ENCODE data around the gene RIC1.
"Not testable (repeated sequence)": the region's sequence is repeated elsewhere in the genome, so short reads cannot be mapped to it uniquely, and the experiment has no call there.

Gene RIC1, protein sequence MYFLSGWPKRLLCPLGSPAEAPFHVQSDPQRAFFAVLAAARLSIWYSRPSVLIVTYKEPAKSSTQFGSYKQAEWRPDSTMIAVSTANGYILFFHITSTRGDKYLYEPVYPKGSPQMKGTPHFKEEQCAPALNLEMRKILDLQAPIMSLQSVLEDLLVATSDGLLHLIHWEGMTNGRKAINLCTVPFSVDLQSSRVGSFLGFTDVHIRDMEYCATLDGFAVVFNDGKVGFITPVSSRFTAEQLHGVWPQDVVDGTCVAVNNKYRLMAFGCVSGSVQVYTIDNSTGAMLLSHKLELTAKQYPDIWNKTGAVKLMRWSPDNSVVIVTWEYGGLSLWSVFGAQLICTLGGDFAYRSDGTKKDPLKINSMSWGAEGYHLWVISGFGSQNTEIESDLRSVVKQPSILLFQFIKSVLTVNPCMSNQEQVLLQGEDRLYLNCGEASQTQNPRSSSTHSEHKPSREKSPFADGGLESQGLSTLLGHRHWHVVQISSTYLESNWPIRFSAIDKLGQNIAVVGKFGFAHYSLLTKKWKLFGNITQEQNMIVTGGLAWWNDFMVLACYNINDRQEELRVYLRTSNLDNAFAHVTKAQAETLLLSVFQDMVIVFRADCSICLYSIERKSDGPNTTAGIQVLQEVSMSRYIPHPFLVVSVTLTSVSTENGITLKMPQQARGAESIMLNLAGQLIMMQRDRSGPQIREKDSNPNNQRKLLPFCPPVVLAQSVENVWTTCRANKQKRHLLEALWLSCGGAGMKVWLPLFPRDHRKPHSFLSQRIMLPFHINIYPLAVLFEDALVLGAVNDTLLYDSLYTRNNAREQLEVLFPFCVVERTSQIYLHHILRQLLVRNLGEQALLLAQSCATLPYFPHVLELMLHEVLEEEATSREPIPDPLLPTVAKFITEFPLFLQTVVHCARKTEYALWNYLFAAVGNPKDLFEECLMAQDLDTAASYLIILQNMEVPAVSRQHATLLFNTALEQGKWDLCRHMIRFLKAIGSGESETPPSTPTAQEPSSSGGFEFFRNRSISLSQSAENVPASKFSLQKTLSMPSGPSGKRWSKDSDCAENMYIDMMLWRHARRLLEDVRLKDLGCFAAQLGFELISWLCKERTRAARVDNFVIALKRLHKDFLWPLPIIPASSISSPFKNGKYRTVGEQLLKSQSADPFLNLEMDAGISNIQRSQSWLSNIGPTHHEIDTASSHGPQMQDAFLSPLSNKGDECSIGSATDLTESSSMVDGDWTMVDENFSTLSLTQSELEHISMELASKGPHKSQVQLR (N-terminal part only)

DNA sequence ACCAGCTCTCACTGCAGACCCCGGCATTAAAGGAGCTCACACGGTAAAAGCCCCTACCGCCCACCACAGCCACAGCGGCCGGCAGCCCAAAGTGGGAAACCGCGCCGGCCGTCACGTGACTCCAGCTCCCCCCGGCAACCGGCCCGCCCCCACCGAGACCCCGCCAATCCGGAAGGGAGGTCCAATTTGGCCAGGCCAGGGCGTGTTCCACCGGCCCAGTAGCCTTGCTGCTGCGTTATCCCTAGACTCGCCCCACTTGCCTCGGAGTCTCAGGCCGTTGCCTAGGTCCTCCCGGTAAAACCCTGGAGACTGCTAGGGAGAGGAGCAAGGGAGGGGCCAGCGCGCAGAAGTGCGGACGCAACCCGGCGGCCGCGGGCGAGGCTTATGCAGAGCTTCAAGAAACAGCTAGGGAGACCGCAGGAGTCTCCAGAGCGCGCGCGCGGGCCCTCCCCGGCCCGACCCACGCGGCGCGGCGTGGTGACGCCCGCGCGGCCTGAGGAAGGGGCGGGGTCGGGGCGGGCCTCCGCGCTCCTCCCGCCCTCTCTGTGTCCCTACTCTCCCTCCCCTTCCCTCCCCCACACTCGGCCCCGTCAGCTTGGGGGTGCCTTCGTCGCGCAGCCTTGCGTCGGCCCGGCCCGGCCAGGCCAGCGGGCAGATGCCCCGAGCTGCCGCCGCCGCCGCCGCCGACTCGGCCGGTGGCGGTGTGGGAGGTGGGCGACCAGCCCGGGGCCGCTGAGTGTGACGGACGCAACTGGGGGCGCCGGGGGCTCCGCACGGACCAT is at the start of gene RIC1:
TSS of gene RIC1 (plus strand) at position 578 of the 782 bp plus-strand sequence. CDS start at position 781, 203 bp downstream.
- peak; percentile 92 for DNase-seq (ENCODE audit: low read depth)

DNA sequence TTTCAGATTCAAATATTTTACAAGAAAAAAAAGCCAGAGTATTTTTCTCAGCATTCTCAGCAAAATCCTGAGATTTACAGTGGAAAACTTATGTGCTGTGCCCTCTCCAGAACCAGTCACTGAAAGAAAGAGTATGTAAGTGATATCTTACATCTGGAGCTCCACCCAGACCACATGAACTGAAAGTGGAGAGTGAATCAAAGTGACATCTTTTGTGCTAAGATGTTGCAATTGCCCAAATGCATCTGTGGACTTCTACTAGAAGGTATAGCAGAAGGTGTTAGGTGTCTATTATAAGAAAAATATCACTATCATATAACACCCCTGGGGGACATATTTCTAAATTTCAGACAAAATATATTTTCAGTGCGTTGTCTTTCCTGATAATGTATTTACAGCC is 49.0 kb upstream of the RIC1 start:
- DNase-seq (ENCODE audit: low read depth): no peak

DNA sequence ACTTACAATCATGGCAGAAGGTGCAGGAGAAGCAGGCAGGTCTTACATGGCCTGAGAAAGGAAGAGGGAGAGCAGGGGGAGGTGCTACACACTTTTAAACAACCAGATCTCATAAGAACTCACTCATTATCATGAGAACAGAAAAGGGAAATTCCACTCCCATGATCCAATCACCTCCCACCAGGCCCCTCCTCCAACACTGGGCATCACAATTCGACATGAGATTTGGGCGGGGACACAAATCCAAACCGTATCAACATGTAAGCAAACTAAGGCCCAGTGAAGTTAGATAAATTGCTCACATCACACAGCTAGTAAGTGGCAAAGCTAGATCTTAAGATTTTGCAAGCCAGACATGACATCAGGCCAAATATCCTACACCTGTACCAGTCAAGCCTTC is 48.3 kb upstream of the RIC1 start:
- DNase-seq (ENCODE audit: low read depth): no peak

DNA sequence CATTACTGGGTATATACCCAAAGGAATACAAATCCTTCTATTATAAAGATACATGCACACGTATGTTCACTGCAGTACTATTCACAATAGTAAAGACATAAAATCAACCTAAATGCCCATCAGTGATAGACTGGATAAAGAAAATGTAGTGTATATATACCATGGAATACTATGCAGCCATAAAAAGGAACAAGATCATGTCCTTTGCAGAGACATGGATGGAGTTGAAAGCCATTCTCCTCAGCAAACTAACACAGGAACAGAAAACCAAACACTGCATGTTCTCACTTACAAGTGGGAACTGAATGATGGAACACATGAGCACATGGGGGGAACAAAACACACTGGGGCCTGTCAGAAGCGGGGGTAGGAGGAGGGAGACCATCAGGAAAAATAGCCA is 47.2 kb upstream of the RIC1 start:
- DNase-seq (ENCODE audit: low read depth): not testable (repeated sequence)

DNA sequence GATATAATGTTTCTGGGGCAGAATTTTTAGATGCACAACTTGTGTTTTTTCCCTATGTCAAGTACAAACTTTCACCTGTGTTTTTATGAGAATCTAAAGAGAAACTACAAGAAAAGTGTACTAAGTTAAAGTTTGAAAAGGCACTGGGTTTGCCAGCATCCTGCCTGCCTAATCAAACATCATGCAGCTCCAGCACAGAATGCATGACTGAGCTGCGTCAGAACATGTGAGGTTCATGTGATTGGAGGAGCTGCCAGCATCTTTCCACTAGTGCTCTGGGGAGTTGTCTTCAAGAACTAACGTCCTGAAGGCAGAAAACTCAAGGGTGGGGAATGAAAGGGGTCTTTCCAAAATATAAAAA is 46.1 kb upstream of the RIC1 start:
- DNase-seq (ENCODE audit: low read depth): peak; percentile 62

DNA sequence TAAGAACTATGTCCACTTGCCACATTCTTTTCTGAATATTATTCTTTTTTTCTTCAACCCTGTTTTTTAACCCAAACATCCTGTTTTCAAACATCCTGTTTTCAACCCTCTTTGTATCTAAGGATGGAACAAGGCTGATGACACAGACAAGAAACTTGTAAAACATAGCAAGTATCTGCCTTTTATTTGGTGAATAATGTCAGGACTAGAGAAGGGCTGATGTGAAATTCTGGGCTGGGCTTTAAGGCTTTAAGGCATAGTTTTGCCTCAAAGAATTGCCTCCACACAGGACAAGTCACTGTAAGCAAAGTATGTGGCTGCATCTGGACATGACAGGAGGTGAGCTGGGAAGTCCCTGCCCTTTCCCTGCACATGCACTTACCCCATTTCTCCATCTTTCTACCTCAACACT is 42.5 kb upstream of the RIC1 start:
- peak; percentile 77 for DNase-seq (ENCODE audit: low read depth)

DNA sequence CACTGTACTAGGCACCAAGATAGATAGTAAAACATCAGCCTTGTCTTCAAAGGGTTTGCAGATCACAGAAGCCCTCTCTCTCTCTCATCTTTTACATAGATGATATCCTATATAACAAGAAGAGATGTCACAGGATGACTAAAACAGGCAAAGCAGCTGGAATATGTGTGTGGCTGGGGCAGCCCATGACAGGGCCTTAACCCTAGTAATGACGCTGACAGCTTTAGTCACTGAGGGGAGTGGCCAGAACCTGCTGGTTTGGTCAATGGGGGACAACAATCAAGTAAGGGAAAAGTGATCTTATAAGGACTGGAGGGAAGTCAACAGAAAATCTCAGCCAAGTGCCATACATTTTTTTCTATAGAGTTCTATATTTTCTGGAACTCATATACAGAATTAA is 41.9 kb upstream of the RIC1 start:
- DNase-seq (ENCODE audit: low read depth): peak; percentile 89

DNA sequence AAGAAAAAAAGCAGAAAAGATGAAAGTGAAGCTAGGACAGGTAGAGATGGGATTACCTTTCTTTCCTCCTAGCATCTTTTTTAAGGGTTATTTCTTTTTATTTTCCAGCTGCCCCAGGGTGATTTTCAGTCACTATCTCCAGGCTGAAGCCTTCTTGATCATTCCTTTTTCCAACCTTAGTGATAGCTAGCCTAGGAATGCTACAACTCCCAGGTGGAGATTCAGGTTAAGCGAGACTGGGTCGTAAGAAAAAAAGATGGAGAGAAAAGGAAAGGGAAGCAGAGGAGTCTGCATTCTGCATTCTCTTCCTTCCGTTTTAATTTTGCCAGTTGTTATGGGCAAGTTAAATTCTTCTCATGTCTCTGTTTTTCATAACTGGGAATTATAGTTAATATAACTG is 36.7 kb upstream of the RIC1 start:
- no peak for DNase-seq (ENCODE audit: low read depth)

DNA sequence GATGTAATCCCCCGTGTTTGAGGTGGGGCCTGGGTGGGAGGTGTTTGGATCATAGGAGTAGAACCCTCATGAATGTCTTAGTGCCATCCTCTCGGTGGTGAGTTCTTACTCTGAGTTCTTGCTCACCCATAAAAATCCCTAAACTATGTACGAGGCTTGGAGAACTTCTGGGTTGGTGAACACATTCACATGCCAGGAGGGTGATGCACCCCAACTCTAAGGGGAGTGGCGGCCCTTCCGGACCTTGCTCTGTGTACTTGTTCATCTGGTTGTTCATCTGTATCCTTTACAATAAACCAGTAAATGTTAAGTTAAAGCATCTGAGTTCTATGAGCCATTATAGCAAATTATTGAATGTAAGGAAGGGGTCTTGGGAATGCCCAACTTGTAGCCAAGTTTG is 36.0 kb upstream of the RIC1 start:
- DNase-seq (ENCODE audit: low read depth): no peak

DNA sequence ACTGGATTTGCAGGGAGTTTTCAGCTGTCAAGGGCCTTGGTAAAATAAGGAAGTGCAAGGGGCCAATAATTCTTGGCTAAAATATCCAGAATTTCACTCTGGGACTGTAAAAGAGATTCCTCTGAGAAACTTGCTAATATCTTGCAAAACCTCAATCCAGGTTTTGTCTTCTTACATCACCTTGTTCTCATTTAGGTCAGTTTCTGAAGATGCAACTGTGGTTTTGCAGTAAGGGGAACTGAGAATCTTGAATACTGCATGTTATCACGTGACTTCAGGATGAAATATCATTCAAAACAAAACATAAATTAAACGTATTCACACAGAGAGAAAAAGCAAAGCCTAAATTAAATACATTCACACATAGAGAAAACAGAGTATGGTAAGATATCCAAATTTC is 35.0 kb upstream of the RIC1 start:
- DNase-seq (ENCODE audit: low read depth): no peak

DNA sequence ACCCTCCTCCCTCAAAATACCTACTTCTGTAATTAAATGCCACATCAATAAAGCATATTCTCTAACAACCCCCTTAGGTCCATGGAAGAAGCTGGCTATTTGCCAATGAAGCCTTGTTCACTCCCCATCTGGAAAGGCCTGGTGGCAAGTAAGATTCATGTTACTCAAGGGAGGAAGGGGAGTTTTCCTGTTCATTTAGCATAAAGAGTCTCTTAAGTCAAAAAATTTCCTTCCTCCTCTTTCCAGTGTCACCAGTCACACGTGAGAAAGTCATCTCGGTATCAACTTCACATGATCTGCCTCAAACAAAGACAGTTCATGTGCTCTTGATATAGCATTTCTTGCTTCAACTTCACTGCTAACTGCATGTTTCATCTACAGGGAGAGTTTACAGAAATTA is 32.7 kb upstream of the RIC1 start:
- DNase-seq (ENCODE audit: low read depth): no peak

DNA sequence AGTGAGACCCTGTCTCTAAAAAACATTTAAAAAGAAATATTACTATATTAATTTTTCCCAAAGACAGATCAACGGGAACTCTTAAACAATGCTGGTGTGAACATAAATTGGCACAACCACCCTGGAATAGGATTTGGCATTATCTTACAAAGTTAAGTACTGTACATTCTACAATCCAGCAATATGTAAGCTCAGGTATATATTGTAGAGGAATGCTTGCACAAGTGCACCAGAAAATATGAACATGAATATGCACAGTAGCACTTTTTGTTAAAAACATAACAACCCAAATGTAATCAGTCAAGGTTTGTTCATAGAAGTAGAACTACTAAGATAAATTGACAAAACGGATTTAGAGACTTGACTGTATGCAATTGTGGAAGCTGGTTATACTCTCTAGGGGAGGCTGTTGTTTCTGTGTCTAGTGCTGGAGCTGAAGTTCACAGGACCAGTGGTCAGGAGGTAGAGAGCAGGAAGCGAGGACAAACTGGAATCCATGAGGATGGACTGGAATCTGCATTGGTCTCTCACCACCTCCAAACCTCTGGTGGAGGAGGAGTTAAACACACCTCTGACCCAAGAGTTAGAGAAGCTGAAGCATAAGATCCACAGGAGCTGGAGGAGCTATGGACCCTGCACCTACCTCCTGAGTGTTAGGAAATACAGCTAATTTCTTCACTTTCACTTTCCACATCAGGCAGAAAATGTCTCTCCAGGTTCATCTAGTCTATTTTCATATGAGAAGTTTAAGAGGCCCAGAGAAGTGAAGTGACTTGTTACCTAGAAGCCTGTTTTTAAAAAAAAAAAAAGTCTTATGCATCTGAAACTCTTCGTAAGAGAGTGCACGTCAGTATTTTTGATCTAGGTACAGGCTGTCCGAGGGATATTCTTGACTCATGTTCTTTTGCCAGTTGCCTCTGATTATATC is 20.3 kb upstream of the RIC1 start:
- DNase-seq (ENCODE audit: low read depth): no peak

DNA sequence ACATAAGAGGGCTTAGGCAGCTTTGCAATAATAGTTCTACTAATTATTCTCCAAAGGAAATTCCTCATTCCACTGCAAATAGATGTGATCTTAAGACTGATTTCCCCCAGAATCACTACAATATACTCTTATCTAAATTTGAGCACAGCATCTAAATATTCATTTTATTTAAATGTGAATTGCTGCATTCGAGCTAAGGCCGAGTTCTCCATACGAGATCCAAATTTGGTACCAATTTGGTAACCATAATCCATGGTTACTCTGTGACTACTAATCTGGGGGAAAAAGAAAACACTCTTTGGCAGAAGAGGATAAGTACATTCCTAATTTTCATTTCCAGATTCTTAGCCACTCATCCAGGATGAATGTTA is 19.7 kb upstream of the RIC1 start:
- DNase-seq (ENCODE audit: low read depth): no peak

DNA sequence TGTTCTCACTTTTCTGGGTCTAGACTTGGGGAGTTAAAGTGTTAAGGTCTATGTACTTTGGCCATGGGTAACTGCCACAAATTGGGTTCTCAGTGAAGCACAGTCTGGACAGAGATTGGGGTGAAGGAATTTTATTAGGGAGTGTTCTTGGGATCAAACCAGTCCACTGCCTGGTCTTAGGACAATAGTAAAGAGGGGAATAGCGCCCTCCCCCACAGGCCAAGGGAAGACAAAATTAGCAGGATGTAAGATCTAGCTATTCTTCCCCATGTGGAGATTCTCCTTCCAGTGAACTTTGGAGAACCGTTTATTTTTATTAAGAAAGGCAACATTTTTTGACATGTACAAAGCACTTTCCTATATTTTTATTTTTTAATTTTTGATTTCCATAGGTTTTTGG is 18.4 kb upstream of the RIC1 start:
- DNase-seq (ENCODE audit: low read depth): no peak

DNA sequence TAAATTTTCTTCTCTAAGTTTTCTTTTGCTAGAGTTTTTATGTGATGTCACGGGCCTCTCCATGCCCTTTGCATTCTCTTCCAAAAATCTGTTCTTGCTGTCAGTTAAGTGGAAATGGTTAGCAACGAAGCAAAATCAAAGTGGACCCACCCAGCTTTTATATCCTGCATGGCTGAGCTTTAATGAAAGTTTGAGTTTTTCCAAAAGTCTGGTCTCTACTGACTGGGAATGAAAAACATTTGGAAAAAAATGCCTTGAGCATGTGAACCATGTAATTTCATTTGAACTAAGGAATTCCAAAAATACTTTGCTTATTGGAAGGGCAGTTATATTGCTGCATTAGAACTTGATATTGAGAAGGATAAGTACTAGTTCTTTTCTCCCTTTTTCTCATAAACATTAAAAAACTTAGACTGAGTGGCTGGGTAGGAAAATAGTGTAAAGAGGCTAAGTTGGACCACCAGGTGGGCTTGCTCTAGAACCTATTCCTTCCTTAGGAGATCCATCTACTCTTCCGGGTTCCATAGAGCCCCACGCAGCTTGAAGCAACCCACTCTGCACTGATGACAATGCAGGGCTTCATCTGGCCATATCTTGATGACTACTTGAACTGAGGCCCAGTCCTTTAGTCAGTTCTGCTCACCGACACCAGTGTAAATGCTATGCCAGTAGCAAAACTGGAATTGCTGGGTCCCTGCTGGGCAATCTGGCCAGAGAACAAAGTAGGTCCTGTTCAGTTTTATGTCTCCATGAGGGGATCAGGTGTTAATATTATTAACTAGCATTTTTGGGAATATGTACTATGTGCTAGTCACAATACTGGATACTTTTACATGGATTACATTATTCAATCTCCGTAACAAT is 17.4 kb upstream of the RIC1 start:
- no peak for DNase-seq (ENCODE audit: low read depth)

DNA sequence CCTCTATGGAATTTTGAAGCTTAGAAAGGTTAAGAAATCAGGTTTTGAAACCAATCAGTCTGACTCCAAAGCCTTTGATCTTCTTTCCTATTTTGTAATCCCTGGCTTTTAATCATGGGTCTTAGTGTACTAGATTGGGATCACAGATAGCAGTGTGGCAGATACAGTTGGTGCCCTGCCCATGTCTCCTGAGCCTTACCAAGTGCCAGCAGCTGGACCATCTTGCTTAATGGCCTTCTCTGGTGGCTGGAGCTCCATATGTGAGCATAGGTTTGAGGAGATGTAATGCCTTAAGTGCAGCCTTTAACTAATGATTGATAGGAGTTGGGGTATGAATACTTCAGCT is 16.7 kb upstream of the RIC1 start:
- DNase-seq (ENCODE audit: low read depth): no peak

DNA sequence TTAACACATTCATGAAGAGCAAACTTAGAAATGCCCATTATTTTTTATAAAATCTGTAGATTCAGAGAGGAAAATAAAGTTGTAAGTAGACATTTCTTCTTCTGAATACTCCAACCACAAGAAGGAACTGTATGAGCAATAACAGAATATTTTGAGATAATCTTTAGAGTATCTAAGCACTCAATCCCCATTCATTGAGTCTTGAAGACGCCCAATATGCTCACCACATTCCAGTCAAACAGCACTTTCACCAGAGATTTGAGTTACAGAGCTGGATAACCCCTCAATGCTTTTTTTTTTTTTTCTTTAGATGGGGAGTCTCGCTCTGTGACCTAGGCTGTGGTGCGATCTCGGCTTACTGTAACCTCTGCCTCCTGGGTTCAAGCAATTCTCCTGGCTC is 14.7 kb upstream of the RIC1 start:
- no peak for DNase-seq (ENCODE audit: low read depth)

DNA sequence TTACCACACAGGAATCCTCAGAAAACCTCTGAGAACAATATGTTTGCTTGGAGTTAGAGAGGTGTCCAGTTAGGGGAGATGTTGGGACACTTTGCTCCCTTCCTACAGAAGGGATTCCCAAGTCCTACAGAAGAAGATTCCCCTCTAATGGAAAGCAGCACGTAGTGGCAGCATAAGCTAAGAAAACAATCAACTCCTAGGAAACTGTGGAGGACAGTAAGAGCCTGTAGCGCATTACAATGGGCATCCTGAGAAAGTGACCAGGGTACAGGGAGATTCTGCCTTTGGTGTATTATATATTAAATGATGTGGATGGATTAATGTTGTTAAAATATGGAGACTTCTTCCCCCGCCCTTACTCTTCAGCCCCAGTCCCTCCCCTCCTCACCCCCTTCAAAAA is 13.9 kb upstream of the RIC1 start:
- no peak for DNase-seq (ENCODE audit: low read depth)

DNA sequence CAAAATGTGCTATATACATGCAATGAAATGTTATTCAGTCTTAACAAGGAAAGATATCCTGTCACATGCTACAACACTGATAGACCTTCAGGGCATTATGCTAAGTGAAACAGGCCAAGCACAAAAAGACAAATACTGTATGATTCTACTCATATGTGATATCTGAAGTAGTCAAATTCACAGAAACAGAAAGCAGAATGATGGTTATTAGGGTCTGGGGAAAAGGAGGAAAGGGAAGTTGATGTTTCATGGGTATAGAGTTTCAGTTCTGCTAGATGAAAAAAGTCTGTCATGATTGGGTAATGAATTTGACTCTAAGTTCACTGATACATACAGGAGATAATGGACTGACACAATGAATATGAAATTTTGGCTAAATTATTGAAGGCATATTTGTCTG is 11.2 kb upstream of the RIC1 start:
- no peak for DNase-seq (ENCODE audit: low read depth)

DNA sequence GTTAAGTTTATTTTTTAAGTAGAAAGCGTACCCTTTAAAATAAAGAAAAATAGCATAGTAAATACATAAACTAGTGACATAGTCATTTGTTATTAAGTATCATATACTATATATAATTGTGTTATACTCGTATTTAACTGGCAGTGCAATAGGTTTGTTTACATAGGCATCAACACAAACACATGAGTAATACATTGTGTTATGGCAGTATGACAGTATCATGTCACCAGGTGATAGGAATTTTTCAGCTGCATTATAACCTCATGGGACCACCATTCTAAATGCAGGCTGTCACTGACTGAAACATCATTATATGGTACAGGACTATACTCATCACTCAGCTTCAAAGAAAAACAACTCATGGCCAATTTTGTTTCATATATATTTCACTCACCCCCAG is 8.4 kb upstream of the RIC1 start:
- DNase-seq (ENCODE audit: low read depth): no peak

Measured in ELR (cell line).